Measurements from ENCODE around the gene ANKH. TPM values are rescaled to one million over a fixed set of nuclear protein-coding genes. Genes with fewer than 3 reads are reported as not detected.

The ANKH gene
- total and polyA plus RNA-seq, 10 of the 15 experiments (the other 5 are each of a cell fraction or from before 2014, with no cell fraction given), result 2.1 to 43.9 (median 14.4) TPM

DNA sequence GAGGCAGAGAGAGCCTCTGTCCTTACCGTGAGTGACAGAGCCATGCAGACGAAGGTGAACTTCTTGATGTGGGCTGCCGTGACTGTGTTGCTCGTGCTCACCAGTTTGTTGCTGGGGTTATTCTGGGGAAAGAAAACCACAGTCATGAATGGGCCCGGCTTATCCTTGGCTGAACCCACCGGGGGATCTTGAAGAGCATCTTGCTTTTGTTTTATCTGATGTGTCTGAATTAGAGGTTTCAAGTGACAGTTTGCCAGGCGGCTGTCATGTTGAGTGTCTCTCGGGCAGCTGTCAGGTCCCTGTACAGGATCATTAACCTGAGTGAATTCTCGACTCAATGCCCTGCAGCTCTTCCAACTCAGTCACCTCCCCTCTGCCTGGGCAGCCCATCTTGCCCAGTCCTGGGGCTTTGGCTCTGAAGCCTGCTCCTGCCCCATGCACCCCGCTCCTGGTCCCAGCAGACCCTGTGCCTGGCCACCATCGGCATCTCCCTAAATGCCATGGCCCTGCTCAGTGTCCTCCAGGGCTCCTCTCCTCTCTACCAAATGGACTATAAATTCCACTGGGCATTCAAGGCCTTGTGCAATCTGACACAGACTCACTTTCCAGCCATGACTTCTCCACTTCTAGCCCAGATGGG is 129.7 kb downstream of the ANKH start:
- H3K4me3 ChIP-seq, result no peak overlapping the region
- RAD21 ChIA-PET (ENCODE audit: unreplicated experiment), result no interaction called here
- FAIRE-seq, result no peak
- no peak overlapping the region for H2AFZ ChIP-seq (ENCODE audit: control insufficient read depth, low read depth, low read length)
- no TSS peak for BruUV-seq (replicated peaks)
- H3K36me3 ChIP-seq (ENCODE audit: control insufficient read depth in 2 of 2, insufficient read depth in 2 of 2, low read length in 1 of 2), result no peaks in the 10 kb centered on the region
- no peaks in the 10 kb centered on the region for H3K9me3 ChIP-seq (replicated peaks; ENCODE audit: control insufficient read depth, insufficient read depth, low read length)
- no peaks in the 10 kb centered on the region for H3K27me3 ChIP-seq (replicated peaks in 1 of 2; ENCODE audit: control insufficient read depth in 2 of 2, insufficient read depth in 2 of 2, low read length in 1 of 2)
- in situ Hi-C loops (cut with MboI) (no loop called here), intact Hi-C loops (cut with micrococcal nuclease; ENCODE audit: unreplicated experiment) (loop anchor here (5.0 kb wide), 1 partner anchor 130 kb away; the partner anchor contains the start of gene ANKH)
- no peaks in the 10 kb centered on the region for H3K79me2 ChIP-seq (ENCODE audit: control insufficient read depth, insufficient read depth, low read length)
- peaks cover 13% of the 10 kb centered on the region for H3K4me1 ChIP-seq (ENCODE audit: control insufficient read depth, insufficient read depth, low read length)
- WGBS (ENCODE audit: insufficient coverage, insufficient replicate concordance, low lambda C conversion rate, missing lambda C conversion rate), result over 99% methylated on average over 11 of the region's 11 CpGs
- CTCF ChIA-PET, result no interaction called here
- no peak for ATAC-seq
- no peaks in the 10 kb centered on the region for H4K20me1 ChIP-seq (ENCODE audit: control insufficient read depth, insufficient read depth)
- no peak overlapping the region for H3K9ac ChIP-seq (ENCODE audit: control insufficient read depth, insufficient read depth, low read length)
- SMC1A ChIA-PET (ENCODE audit: uncharacterized antibody, unreplicated experiment), result no interaction called here
- H3K4me2 ChIP-seq (ENCODE audit: control insufficient read depth, insufficient read depth), result no peak overlapping the region
- DNase-seq (ENCODE audit: low read depth, low spot score), result no peak
- H3K27ac ChIP-seq (ENCODE audit: control insufficient read depth, insufficient read depth), result no peak overlapping the region
- no peak for TF ChIP-seq LARP7 (IDR thresholded peaks at IDR 0.05)
- no peak for TF ChIP-seq POLR2AphosphoS5 (IDR thresholded peaks at IDR 0.05; ENCODE audit: low read length)
- TF ChIP-seq ZBED1 (IDR thresholded peaks at IDR 0.05; ENCODE audit: borderline replicate concordance), result no peak
- no peak for TF ChIP-seq ASH2L (IDR thresholded peaks at IDR 0.05; ENCODE audit: borderline replicate concordance, low read depth)
- no peak for TF ChIP-seq EED (IDR thresholded peaks at IDR 0.05; ENCODE audit: low read depth)
- TF ChIP-seq MTA3 (IDR thresholded peaks at IDR 0.05; ENCODE audit: borderline replicate concordance, low read length), result no peak
- TF ChIP-seq JUND (IDR thresholded peaks at IDR 0.05; ENCODE audit: low read depth, low read length), result no peak
- no peak for TF ChIP-seq USF1 (IDR thresholded peaks at IDR 0.05; ENCODE audit: borderline replicate concordance, extremely low read length, insufficient read depth, low read depth, low read length)
- no peak for TF ChIP-seq EZH2 (IDR thresholded peaks at IDR 0.05; ENCODE audit: borderline replicate concordance, control insufficient read depth, low read depth, low read length)
- TF ChIP-seq IRF4 (IDR thresholded peaks at IDR 0.05; ENCODE audit: low read depth, low read length), result no peak
- TF ChIP-seq MEF2A (IDR thresholded peaks at IDR 0.05; ENCODE audit: insufficient read depth, low read depth, low read length), result no peak
- TF ChIP-seq CHD1 (IDR thresholded peaks at IDR 0.05; ENCODE audit: low read depth, low read length), result no peak
- no peak for TF ChIP-seq ZZZ3 (IDR thresholded peaks at IDR 0.05; ENCODE audit: control insufficient read depth, insufficient read length, low read depth)
- TF ChIP-seq SUZ12 (IDR thresholded peaks at IDR 0.05; ENCODE audit: unreplicated experiment), result no peak
- POLR2A ChIA-PET, result no interaction called here

Measured in GM12878 (cell line).